HepG2 (cell line): ENCODE results near the gene MAP3K1. TPM values are rescaled to one million over a fixed set of nuclear protein-coding genes. Genes with fewer than 3 reads are reported as not detected.

Source experiments
- ATAC-seq: fragments of 200-7000 bp; cut with Tn5 transposase; 3 replicates; pipeline ENCODE4 v1.9.1; 2020; ENCODE audit warnings: mild to moderate bottlenecking, moderate library complexity
- BruUV-seq: library from RNA; stranded (reverse); fragments of 400-500 nt; replicated peaks from 2 replicates; lab custom pipeline; 2021; lab: Mats Ljungman, UMichigan
- CTCF ChIA-PET: fragments of 300-600 bp; formaldehyde crosslinking; extraction: SDS; loops from one replicate; lab custom pipeline; 2021; ENCODE audit warnings: low total read pairs, inconsistent platforms, low intra/inter-chr PET ratio; lab: Yijun Ruan, JAX
- POLR2A ChIA-PET: fragments of 350-600 bp; sonication (Branson Sonifier 250); formaldehyde crosslinking; loops from one replicate; lab custom pipeline; 2020; ENCODE audit warnings: antibody characterized with exemption, inconsistent platforms; lab: Yijun Ruan, JAX
- DNase-seq: peaks from one replicate; pipeline ENCODE4 v3.0.0-alpha.2; 2015; ENCODE audit warnings: low spot score
- FAIRE-seq: peaks from 3 replicates; lab custom pipeline; 2011; peaks lifted over from hg19 to GRCh38; lab: Jason Lieb, UNC
- H2AFZ ChIP-seq: one replicate; pipeline ENCODE4 v1.6.1; 2011; ENCODE audit warnings: low read length, inconsistent platforms
- H3K27ac ChIP-seq: fragments of 300-600 bp; 3 replicates; pipeline ENCODE4 v1.8.0; 2011; ENCODE audit warnings: mixed run types, mild to moderate bottlenecking, mixed read lengths, low read length, inconsistent platforms; ENCODE audit not compliant: insufficient read depth; ENCODE audit errors: extremely low read length
- H3K27me3 ChIP-seq, 2 experiments: fragments of 200-600 bp in 1 of 2; 2 replicates in 1 of 2; 3 replicates in 1 of 2; pipeline versions ENCODE4 v1.6.0 to v1.8.0; 2011; ENCODE audit warnings: low read length in 2 of 2, mild to moderate bottlenecking in 2 of 2, moderate library complexity in 2 of 2, inconsistent platforms in 1 of 2; ENCODE audit not compliant: insufficient read depth in 2 of 2, control insufficient read depth in 1 of 2
- H3K36me3 ChIP-seq, 2 experiments: fragments of 200-600 bp in 1 of 2; replicated peaks in 1 of 2; 2 replicates in 1 of 2; 3 replicates in 1 of 2; pipeline versions ENCODE4 v1.5.1 to v1.8.0; 2011; ENCODE audit warnings: low read length in 2 of 2, inconsistent platforms in 1 of 2; ENCODE audit not compliant: insufficient read depth in 2 of 2, control insufficient read depth in 1 of 2
- H3K4me1 ChIP-seq: 2 replicates; pipeline ENCODE4 v1.5.1; 2012; ENCODE audit warnings: low read length, inconsistent platforms; ENCODE audit not compliant: insufficient read depth
- H3K4me2 ChIP-seq: 2 replicates; pipeline ENCODE4 v1.6.0; 2011; ENCODE audit warnings: low read depth, low read length, inconsistent platforms
- H3K4me3 ChIP-seq, 3 experiments: fragments of 200-600 bp in 1 of 3; sonication (generic), shearing (Covaris generic) in 1 of 3; replicated peaks in 1 of 3; 2 replicates each; pipeline ENCODE4 v1.5.1; 2011 to 2016; ENCODE audit warnings: low read length in 3 of 3, inconsistent platforms in 2 of 3, low read depth in 2 of 3, mild to moderate bottlenecking in 2 of 3, control low read depth in 1 of 3, mixed read lengths in 1 of 3; ENCODE audit not compliant: insufficient read depth in 1 of 3
- H3K79me2 ChIP-seq: one replicate; pipeline ENCODE4 v1.6.1; 2011; ENCODE audit warnings: low read length, inconsistent platforms; ENCODE audit not compliant: insufficient read depth
- H3K9ac ChIP-seq: 2 replicates; pipeline ENCODE4 v1.6.0; 2011; ENCODE audit warnings: mild to moderate bottlenecking, low read depth, low read length, inconsistent platforms; ENCODE audit not compliant: insufficient read depth
- H3K9me3 ChIP-seq: 2 replicates; pipeline ENCODE4 v1.5.1; 2012; ENCODE audit warnings: mild to moderate bottlenecking, low read length
- H4K20me1 ChIP-seq: 2 replicates; pipeline ENCODE4 v1.6.0; 2011; ENCODE audit warnings: inconsistent platforms, mild to moderate bottlenecking, low read length, moderate library complexity; ENCODE audit not compliant: insufficient read depth
- HNF4G ChIP-seq, 2 experiments: sonication (generic) in 1 of 2; formaldehyde crosslinking in 1 of 2; IDR thresholded peaks; 2 replicates each; pipeline versions ENCODE4 v1.4.0 to v1.6.1; 2011 to 2020; ENCODE audit warnings: borderline replicate concordance in 2 of 2, low read depth in 2 of 2, mild to moderate bottlenecking in 2 of 2, low read length in 1 of 2, missing genetic modification reagents in 1 of 2, moderate library complexity in 1 of 2
- HNRNPLL ChIP-seq: fragments of 200-400 bp; formaldehyde crosslinking; IDR thresholded peaks from 2 replicates; pipeline ENCODE4 v1.6.1; 2017; ENCODE audit warnings: mild to moderate bottlenecking, low read depth, low read length; ENCODE audit not compliant: poor library complexity, severe bottlenecking
- MED13 ChIP-seq: sonication (generic); formaldehyde crosslinking; IDR thresholded peaks from 2 replicates; pipeline ENCODE4 v1.5.0; 2020; ENCODE audit warnings: missing genetic modification reagents
- NAIF1 ChIP-seq: sonication (generic); formaldehyde crosslinking; IDR thresholded peaks from 2 replicates; pipeline ENCODE4 v1.5.0; 2020; ENCODE audit warnings: mild to moderate bottlenecking, missing genetic modification reagents, borderline replicate concordance
- NONO ChIP-seq, 2 experiments: fragments of 450-650 bp in 1 of 2; sonication (generic) in 1 of 2; formaldehyde crosslinking in 1 of 2; IDR thresholded peaks in 1 of 2; conservative IDR thresholded peaks in 1 of 2; 2 replicates each; pipeline versions ENCODE4 v1.6.1 to v1.8.0; 2017 to 2022; ENCODE audit warnings: mild to moderate bottlenecking in 1 of 2, missing genetic modification reagents in 1 of 2, moderate library complexity in 1 of 2
- SRSF1 ChIP-seq: fragments of 200-400 bp; formaldehyde crosslinking; optimal IDR thresholded peaks from 2 replicates; pipeline ENCODE3; 2017; ENCODE audit warnings: mild to moderate bottlenecking, low read depth, low read length, moderate library complexity
- U2AF2 ChIP-seq: fragments of 200-400 bp; formaldehyde crosslinking; IDR thresholded peaks from 2 replicates; pipeline ENCODE4 v1.6.1; 2017; ENCODE audit warnings: low read depth, mild to moderate bottlenecking, low read length
- ZBTB3 ChIP-seq: sonication (generic); formaldehyde crosslinking; IDR thresholded peaks from 2 replicates; pipeline ENCODE4 v1.4.0; 2020; ENCODE audit warnings: low read depth, mild to moderate bottlenecking, moderate library complexity, missing genetic modification reagents, borderline replicate concordance
- ZNF335 ChIP-seq: sonication (generic); formaldehyde crosslinking; IDR thresholded peaks from 2 replicates; pipeline ENCODE4 v1.4.0; 2020; ENCODE audit warnings: missing genetic modification reagents
- ZNF572 ChIP-seq: sonication (generic); formaldehyde crosslinking; IDR thresholded peaks from 2 replicates; pipeline ENCODE4 v1.5.1; 2020; ENCODE audit warnings: mild to moderate bottlenecking, missing genetic modification reagents
- ZNF746 ChIP-seq: sonication (generic); formaldehyde crosslinking; IDR thresholded peaks from 2 replicates; pipeline ENCODE4 v1.8.0; 2022; ENCODE audit warnings: mild to moderate bottlenecking, missing genetic modification reagents
- WGBS: methylation state at CpG from one replicate; pipeline ENCODE4 v1.1.6; 2017; ENCODE audit warnings: low lambda C conversion rate; 5-methylcytosine and 5-hydroxymethylcytosine counted together
- in situ Hi-C: cut with HindIII; loops from 2 replicates; pipeline ENCODE4 v1.10.0; 2017; ENCODE audit warnings: low pct_unique_long_range_greater_than_20kb; ENCODE audit not compliant: extremely low pct_ligation_motif_present
- intact Hi-C: fragments of 100-400 bp; cut with micrococcal nuclease; formaldehyde crosslinking; loops from one replicate; pipeline ENCODE4 v1.10.0; 2022; ENCODE audit not compliant: unreplicated experiment
- polyA plus RNA-seq, 8 experiments: library from polyadenylated mRNA; depleted of rRNA in 3 of 8; stranded (reverse) in 7 of 8; unstranded in 1 of 8; fragments of >200 nt; fragmentation: Illumina TruSeq in 4 of 8; extraction: Trizol in 4 of 8; gene quantifications; 2 replicates each; pipeline versions ENCODE4 v1.2.1 to v1.2.3, GENCODE V29; 2011 to 2016; ENCODE audit warnings: low read depth in 4 of 8, missing spikeins in 1 of 8, mixed read lengths in 1 of 8; ENCODE audit not compliant: insufficient read depth in 1 of 8
- total RNA-seq, 5 experiments: library from RNA; depleted of rRNA; stranded (reverse); fragments of >200 nt; fragmentation: Illumina TruSeq; extraction: Trizol; gene quantifications; 2 replicates each; pipeline ENCODE4 v1.2.3, GENCODE V29; 2016; ENCODE audit warnings: low read depth in 1 of 5
- TF ChIP-seq, protein P1 (sequence below): sonication (generic); formaldehyde crosslinking; IDR thresholded peaks from 2 replicates; pipeline ENCODE4 v1.5.1; 2020; ENCODE audit warnings: mild to moderate bottlenecking, missing genetic modification reagents, moderate library complexity
- TF ChIP-seq, protein P2 (sequence below), 2 experiments: fragments of 450-650 bp in 1 of 2; sonication (generic) in 1 of 2; formaldehyde crosslinking; IDR thresholded peaks; 2 replicates each; pipeline versions ENCODE4 v1.5.0 to v1.8.0; 2020 to 2022; ENCODE audit warnings: mild to moderate bottlenecking in 1 of 2, missing genetic modification reagents in 1 of 2
- TF ChIP-seq, protein P3 (sequence below): sonication (generic); formaldehyde crosslinking; conservative IDR thresholded peaks from 2 replicates; pipeline ENCODE4 v1.8.0; 2022; ENCODE audit warnings: low read depth, missing genetic modification reagents

The MAP3K1 gene
- total and polyA plus RNA-seq, 2 of the 13 experiments (the other 11 are each of a cell fraction or from before 2014, with no cell fraction given) = 16.4 to 30.3 TPM

DNA sequence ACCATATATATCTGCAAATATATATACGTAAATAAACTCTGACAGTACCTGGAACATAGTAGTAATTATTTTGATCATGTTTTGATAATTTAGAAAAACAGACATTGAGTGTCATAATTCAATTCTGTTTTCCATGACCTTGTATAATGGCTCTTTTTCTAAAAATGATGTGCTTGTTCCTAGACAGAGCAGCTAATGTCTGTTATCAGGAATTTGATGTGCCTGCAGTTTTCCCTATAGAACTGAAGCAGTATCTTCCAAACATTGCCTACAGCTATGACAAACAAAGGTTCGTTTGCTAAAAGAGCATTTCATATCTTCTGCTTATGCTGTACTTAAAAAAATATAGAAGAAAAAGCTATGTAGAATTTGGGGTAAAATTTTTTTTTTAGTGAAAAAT lies 99.3 kb downstream of the MAP3K1 start:
- H3K9me3 ChIP-seq = no peaks in the 10 kb centered on the region
- in situ Hi-C loops (no loop called here), intact Hi-C loops (loop anchor here (5.0 kb wide), 1 partner anchor 38 kb away; the partner anchor contains the start of gene MIER3)
- ChIA-PET POLR2A (no interaction called here), CTCF (no interaction called here)
- DNase-seq (no peak), FAIRE-seq (no peak), ATAC-seq (no peak)
- H3K36me3 ChIP-seq = no peaks in the 10 kb centered on the region; a peak in 2 of 5 replicates
- H2AFZ ChIP-seq = no peak overlapping the region
- 97% methylated on average over 2 of the region's 2 CpGs for WGBS
- no peak overlapping the region for H3K9ac ChIP-seq
- TF ChIP-seq U2AF2 (no peak), HNF4G (IDR thresholded peaks at IDR 0.05; ENCODE audit: borderline replicate concordance, low read depth, low read length) (no peak), HNF4G (CRISPR knock-in tag; IDR thresholded peaks at IDR 0.05; ENCODE audit: borderline replicate concordance, low read depth) (no peak), MED13 (CRISPR knock-in tag) (no peak), ZNF572 (CRISPR knock-in tag) (no peak), NAIF1 (CRISPR knock-in tag) (no peak)
- TF ChIP-seq, protein P1, sequence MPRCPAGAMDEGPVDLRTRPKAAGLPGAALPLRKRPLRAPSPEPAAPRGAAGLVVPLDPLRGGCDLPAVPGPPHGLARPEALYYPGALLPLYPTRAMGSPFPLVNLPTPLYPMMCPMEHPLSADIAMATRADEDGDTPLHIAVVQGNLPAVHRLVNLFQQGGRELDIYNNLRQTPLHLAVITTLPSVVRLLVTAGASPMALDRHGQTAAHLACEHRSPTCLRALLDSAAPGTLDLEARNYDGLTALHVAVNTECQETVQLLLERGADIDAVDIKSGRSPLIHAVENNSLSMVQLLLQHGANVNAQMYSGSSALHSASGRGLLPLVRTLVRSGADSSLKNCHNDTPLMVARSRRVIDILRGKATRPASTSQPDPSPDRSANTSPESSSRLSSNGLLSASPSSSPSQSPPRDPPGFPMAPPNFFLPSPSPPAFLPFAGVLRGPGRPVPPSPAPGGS (CRISPR knock-in tag) = no peak
- H4K20me1 ChIP-seq = no peaks in the 10 kb centered on the region
- H3K4me1 ChIP-seq = peaks cover 34% of the 10 kb centered on the region
- no peak overlapping the region for H3K27ac ChIP-seq
- no peak overlapping the region for H3K4me2 ChIP-seq
- BruUV-seq = no TSS peak
- peaks cover 12% of the 10 kb centered on the region for H3K79me2 ChIP-seq
- no peaks in the 10 kb centered on the region; a peak in 1 of 5 replicates for H3K27me3 ChIP-seq
- no peak overlapping the region for H3K4me3 ChIP-seq

DNA sequence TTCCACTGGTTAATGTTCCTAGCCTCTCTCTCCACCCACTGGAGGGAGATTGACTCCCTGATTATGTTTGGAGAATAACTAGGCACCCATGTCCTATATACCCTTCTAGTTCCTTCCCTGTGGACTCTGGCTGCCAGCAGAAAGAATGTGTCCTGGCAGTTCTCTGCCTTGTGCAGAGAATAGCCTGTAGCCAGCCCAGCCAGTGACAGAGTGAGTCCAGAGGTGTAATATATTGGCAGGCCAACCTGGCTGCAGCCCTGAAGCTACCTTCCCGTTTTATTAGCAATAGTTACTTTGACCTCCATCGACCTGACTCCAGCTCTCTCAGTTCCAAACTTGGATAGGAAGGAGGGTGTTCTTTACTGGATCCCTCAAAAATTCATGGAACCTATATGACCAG lies 102.2 kb downstream of the MAP3K1 start:
- DNase-seq = no peak
- WGBS = 0% methylated on average over 1 of the region's 2 CpGs
- Histone ChIP-seq H3K9me3 (no peaks in the 10 kb centered on the region), H3K4me3 (no peak overlapping the region), H2AFZ (no peak overlapping the region), H3K36me3 (peaks cover 2 to 13% of the 10 kb centered on the region in 2 experiments), H3K9ac (no peak overlapping the region), H3K27ac (peak overlapping the region; percentile 49), H3K4me2 (no peak overlapping the region), H4K20me1 (no peaks in the 10 kb centered on the region), H3K4me1 (peaks cover 22% of the 10 kb centered on the region), H3K79me2 (no peaks in the 10 kb centered on the region), H3K27me3 (no peaks in the 10 kb centered on the region)
- CTCF ChIA-PET = no interaction called here
- POLR2A ChIA-PET = interaction anchor here (1.0 to 2.0 kb wide), 4 partner anchors 8 to 256 kb away, joined by 3 to 21 read pairs (median 4); partner anchors contain the start of genes GPBP1 and SETD9
- no peak for FAIRE-seq
- ATAC-seq = peak; percentile 83
- intact Hi-C loops (no loop called here), in situ Hi-C loops (no loop called here)
- BruUV-seq = no TSS peak
- TF ChIP-seq, protein P2, sequence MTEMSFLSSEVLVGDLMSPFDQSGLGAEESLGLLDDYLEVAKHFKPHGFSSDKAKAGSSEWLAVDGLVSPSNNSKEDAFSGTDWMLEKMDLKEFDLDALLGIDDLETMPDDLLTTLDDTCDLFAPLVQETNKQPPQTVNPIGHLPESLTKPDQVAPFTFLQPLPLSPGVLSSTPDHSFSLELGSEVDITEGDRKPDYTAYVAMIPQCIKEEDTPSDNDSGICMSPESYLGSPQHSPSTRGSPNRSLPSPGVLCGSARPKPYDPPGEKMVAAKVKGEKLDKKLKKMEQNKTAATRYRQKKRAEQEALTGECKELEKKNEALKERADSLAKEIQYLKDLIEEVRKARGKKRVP (CRISPR knock-in tag; IDR thresholded peaks at IDR 0.05) = no peak
- TF ChIP-seq NONO (IDR thresholded peaks at IDR 0.05) = no peak
- no peak for TF ChIP-seq NONO (CRISPR knock-in tag; conservative IDR thresholded peaks at IDR 0.05)
- TF ChIP-seq ZNF335 = no peak
- TF ChIP-seq SRSF1 = no peak
- TF ChIP-seq, protein P3, sequence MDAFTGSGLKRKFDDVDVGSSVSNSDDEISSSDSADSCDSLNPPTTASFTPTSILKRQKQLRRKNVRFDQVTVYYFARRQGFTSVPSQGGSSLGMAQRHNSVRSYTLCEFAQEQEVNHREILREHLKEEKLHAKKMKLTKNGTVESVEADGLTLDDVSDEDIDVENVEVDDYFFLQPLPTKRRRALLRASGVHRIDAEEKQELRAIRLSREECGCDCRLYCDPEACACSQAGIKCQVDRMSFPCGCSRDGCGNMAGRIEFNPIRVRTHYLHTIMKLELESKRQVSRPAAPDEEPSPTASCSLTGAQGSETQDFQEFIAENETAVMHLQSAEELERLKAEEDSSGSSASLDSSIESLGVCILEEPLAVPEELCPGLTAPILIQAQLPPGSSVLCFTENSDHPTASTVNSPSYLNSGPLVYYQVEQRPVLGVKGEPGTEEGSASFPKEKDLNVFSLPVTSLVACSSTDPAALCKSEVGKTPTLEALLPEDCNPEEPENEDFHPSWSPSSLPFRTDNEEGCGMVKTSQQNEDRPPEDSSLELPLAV (CRISPR knock-in tag) = no peak
- TF ChIP-seq ZBTB3 (CRISPR knock-in tag) = no peak
- no peak for TF ChIP-seq ZNF746 (CRISPR knock-in tag)
- no peak for TF ChIP-seq HNRNPLL
